Testis (tissue), 5 donors: ENCODE data around the gene C6orf118. TPM values are rescaled to one million over a fixed set of nuclear protein-coding genes. Genes with fewer than 3 reads are reported as not detected.

Experiments
- DNase-seq: peaks from one replicate; pipeline ENCODE4 v3.0.0-alpha.2; 2019
- H3K27ac ChIP-seq, 2 donors: fragments of 200-600 bp; sonication (generic); one replicate each; pipeline ENCODE4 v1.5.1; 2019
- H3K27me3 ChIP-seq: fragments of 200-600 bp; sonication (generic); one replicate; pipeline ENCODE4 v1.5.1; 2019
- H3K36me3 ChIP-seq: fragments of 200-600 bp; sonication (generic); one replicate; pipeline ENCODE4 v1.5.1; 2017; ENCODE audit warnings: low read depth; ENCODE audit errors: missing control alignments
- H3K4me1 ChIP-seq: fragments of 200-600 bp; sonication (generic); one replicate; pipeline ENCODE4 v1.5.1; 2019
- H3K4me3 ChIP-seq, 2 donors: fragments of 200-600 bp; sonication (generic); one replicate each; pipeline ENCODE4 v1.5.1; 2017 to 2019
- H3K9me3 ChIP-seq: fragments of 200-600 bp; sonication (generic); one replicate; pipeline ENCODE4 v1.5.1; 2017
- CTCF ChIP-seq, 3 experiments: fragments of 450-650 bp in 2 of 3; fragments of 200-600 bp in 1 of 3; sonication (generic) in 1 of 3; IDR thresholded peaks; one replicate each; pipeline ENCODE4 v1.5.1; 2016 to 2019; ENCODE audit warnings: antibody characterized with exemption in 3 of 3, mild to moderate bottlenecking in 2 of 3, moderate library complexity in 1 of 3
- POLR2A ChIP-seq: fragments of 450-650 bp; IDR thresholded peaks from one replicate; pipeline ENCODE4 v1.6.1; 2017; ENCODE audit warnings: antibody characterized with exemption, mild to moderate bottlenecking, moderate library complexity
- WGBS, 2 donors: methylation state at CpG; one replicate each; pipeline ENCODE4 v1.1.5; 2018; 5-methylcytosine and 5-hydroxymethylcytosine counted together
- intact Hi-C: fragments of 100-400 bp; cut with DNase I; formaldehyde crosslinking; loops from one replicate; pipeline ENCODE4 v1.15.1; 2023; ENCODE audit warnings: low total_unique reads
- long read RNA-seq, 2 donors: transcript quantifications; one replicate each; lab custom pipeline, GENCODE V29; 2026
- polyA plus RNA-seq: library from polyadenylated mRNA; stranded (reverse); fragments of 350-450 nt; fragmentation: Illumina TruSeq; extraction: RNeasy Lipid Tissue Mini Kit (QIAGEN cat#74804); gene quantifications from one replicate; pipeline ENCODE4 v1.2.3, GENCODE V29; 2014; ENCODE audit warnings: low read depth, low replicate concordance; ENCODE audit not compliant: insufficient read depth
- total RNA-seq, 2 donors: library from RNA; depleted of rRNA; stranded (reverse); fragments of >200 nt; gene quantifications; one replicate each; pipeline ENCODE4 v1.2.3, GENCODE V29; 2016

Gene C6orf118
- total RNA-seq = 10 to 100 TPM in 1 of 2 donors, 1 to 10 TPM in 1; 5.6 to 16.1 TPM
- polyA plus RNA-seq = 18.3 TPM
- long read RNA-seq, donor 1 = 0 reads
- long read RNA-seq, donor 2 = 0 reads

DNA sequence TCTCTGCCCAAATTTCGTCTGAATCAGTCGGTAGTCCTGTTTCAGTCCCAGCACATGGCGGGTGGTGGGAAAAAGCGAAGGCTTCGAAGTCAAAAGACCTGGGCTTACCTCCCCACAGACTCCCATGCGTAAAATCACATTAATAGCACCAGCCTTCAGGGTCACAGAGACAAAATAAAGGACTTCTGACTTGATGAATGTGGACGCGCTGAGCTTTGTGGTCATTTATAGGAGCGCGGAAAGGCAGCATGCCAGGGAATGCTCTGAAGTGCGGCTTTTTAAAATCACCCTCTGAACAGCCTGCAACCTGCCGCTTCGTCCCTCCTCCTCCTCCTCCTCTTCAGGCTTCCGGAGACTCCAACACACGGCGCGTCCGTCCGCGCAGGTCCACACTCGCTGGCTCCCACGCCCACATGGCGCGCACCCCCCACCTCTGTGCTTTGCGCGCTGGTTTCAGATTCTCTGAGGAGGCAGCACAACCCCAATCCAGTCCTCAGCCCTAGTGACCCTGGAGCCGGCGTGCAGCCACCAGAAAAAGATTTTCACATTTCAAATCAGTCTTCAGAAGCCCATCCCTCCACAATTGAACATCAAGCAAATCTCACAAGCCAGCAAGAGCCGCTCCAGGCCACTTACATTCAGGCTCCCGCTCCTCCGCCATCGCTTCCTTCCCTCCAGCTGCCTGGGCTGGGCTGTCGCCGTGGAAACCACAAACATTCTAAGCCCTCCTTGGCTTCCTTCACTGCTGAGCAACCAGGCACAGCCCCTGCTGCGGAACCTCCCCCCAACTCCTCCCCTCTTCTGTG lies at the start of gene C6orf118:
Gene C6orf118, minus strand, starts transcription at position 680 of the 806 bp plus-strand sequence. Its CDS starts 19 bp downstream, at position 661.
- intact Hi-C loops = no loop called here
- WGBS, 2 donors = 3 to 4% methylated on average over 35 of the region's 35 CpGs
- DNase-seq = peak; percentile 69
- TF ChIP-seq POLR2A = no peak
- TF ChIP-seq CTCF (IDR thresholded peaks at IDR 0.05) = no peak
- H3K9me3 ChIP-seq = no peaks in the 10 kb centered on the region
- H3K27me3 ChIP-seq = no peaks in the 10 kb centered on the region
- no peaks in the 10 kb centered on the region for H3K4me1 ChIP-seq
- H3K36me3 ChIP-seq = no peaks in the 10 kb centered on the region
- no peak within 1 kb of the TSS for H3K27ac ChIP-seq
- peak within 1 kb of the TSS; percentile 41 to 51 for H3K4me3 ChIP-seq

- intact Hi-C loops = no loop called here
- Histone ChIP-seq H3K36me3 (no peaks in the 10 kb centered on the region), H3K27ac (no peak overlapping the region), H3K27me3 (no peaks in the 10 kb centered on the region), H3K9me3 (no peaks in the 10 kb centered on the region), H3K4me3 (no peak overlapping the region), H3K4me1 (no peaks in the 10 kb centered on the region)
- 77 to 84% methylated on average over 4 of the region's 4 CpGs for WGBS, 2 donors
- no peak for DNase-seq
- TF ChIP-seq POLR2A (no peak), CTCF (IDR thresholded peaks at IDR 0.05) (no peak)
Measured at GRCh38 chr6:165345700-165346099, 36.3 kb upstream of the C6orf118 start.

DNA sequence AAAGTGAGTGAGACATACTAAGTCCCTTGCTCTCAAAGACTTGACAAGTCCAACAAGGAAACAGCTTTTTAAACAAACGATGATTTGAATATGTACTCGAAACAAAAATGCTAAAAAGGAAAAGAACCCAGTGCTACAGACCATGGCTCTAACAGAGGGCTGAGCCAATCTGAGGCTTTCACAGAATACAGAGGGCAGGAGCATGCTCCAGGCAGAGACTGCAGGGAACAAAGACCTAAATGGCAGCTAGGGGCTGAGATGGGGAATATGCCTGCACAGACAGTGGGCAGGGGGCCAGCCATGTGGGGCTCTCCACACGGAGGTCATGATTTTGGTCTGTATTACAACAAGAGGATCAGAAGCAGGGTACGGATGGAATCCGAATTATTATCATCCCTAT lies 31.1 kb upstream of the C6orf118 start:
- intact Hi-C loops = no loop called here
- 82 to 83% methylated on average over 5 of the region's 5 CpGs for WGBS, 2 donors
- no peak for DNase-seq

GRCh38 chr6:165325609-165326008 lies 16.2 kb upstream of the C6orf118 start:
- Histone ChIP-seq H3K4me3 (no peak overlapping the region), H3K36me3 (no peaks in the 10 kb centered on the region), H3K4me1 (no peaks in the 10 kb centered on the region), H3K27ac (no peak overlapping the region), H3K9me3 (no peaks in the 10 kb centered on the region), H3K27me3 (no peaks in the 10 kb centered on the region)
- no peak for DNase-seq
- intact Hi-C loops = no loop called here
- 47 to 56% methylated on average over 7 of the region's 7 CpGs for WGBS, 2 donors
- TF ChIP-seq CTCF (IDR thresholded peaks at IDR 0.05) (no peak), POLR2A (no peak)

More for the DNA sequence above, 31.1 kb upstream of the C6orf118 start:
- H3K9me3 ChIP-seq = no peaks in the 10 kb centered on the region
- H3K36me3 ChIP-seq = no peaks in the 10 kb centered on the region
- TF ChIP-seq POLR2A = no peak
- no peak for TF ChIP-seq CTCF (IDR thresholded peaks at IDR 0.05)
- H3K27ac ChIP-seq = no peak overlapping the region
- no peak overlapping the region for H3K4me3 ChIP-seq
- H3K27me3 ChIP-seq = no peaks in the 10 kb centered on the region
- H3K4me1 ChIP-seq = no peaks in the 10 kb centered on the region
